Endothelial cell of umbilical vein (primary cell): ENCODE results near the gene ST8SIA1. TPM values are rescaled to one million over a fixed set of nuclear protein-coding genes. Genes with fewer than 3 reads are reported as not detected.

ENCODE experiments used
- BruUV-seq: library from RNA; stranded (reverse); fragments of 400-500 nt; replicated peaks from 2 replicates; lab custom pipeline; 2021; lab: Mats Ljungman, UMichigan
- CTCF ChIA-PET: fragments of 300-600, 350-600 bp; sonication (Branson Sonifier 250); formaldehyde crosslinking; loops from one replicate; lab custom pipeline; 2021; ENCODE audit warnings: antibody characterized with exemption, inconsistent platforms; lab: Charles Lee
- POLR2A ChIA-PET: fragments of 300-600, 350-600 bp; sonication (Branson Sonifier 250); formaldehyde crosslinking; loops from one replicate; lab custom pipeline; 2021; ENCODE audit warnings: antibody characterized with exemption, inconsistent platforms; lab: Charles Lee
- DNase-seq: peaks from one replicate; pipeline ENCODE4 v3.0.0-alpha.2; 2011; ENCODE audit warnings: low read depth, low spot score
- FAIRE-seq: peaks from 2 replicates; lab custom pipeline; 2011; peaks lifted over from hg19 to GRCh38; lab: Jason Lieb, UNC
- H2AFZ ChIP-seq: 2 replicates; pipeline ENCODE4 v1.6.0; 2012; ENCODE audit warnings: low read depth, low read length, control low read depth, inconsistent platforms
- H3K27ac ChIP-seq: 2 replicates; pipeline ENCODE4 v1.5.1; 2011; ENCODE audit warnings: low read depth, mild to moderate bottlenecking, control low read depth, low read length, moderate library complexity; ENCODE audit not compliant: insufficient read depth
- H3K27me3 ChIP-seq, 2 experiments: 2 replicates each; pipeline versions ENCODE4 v1.6.0 to v1.6.1; 2011; ENCODE audit warnings: low read length in 2 of 2, mixed read lengths in 1 of 2; ENCODE audit not compliant: control insufficient read depth in 2 of 2, insufficient read depth in 2 of 2
- H3K36me3 ChIP-seq, 2 experiments: 2 replicates in 1 of 2; 3 replicates in 1 of 2; pipeline ENCODE4 v1.5.1; 2011; ENCODE audit warnings: low read length in 2 of 2, mild to moderate bottlenecking in 1 of 2, moderate library complexity in 1 of 2; ENCODE audit not compliant: control insufficient read depth in 2 of 2, insufficient read depth in 2 of 2; ENCODE audit errors: extremely low read depth in 1 of 2
- H3K4me1 ChIP-seq: 3 replicates; pipeline ENCODE4 v1.5.1; 2011; ENCODE audit warnings: mild to moderate bottlenecking, low read length; ENCODE audit not compliant: control insufficient read depth, insufficient read depth; ENCODE audit errors: extremely low read depth
- H3K4me2 ChIP-seq: 2 replicates; pipeline ENCODE4 v1.6.1; 2011; ENCODE audit warnings: low read length, control low read depth, mixed read lengths; ENCODE audit not compliant: insufficient read depth
- H3K4me3 ChIP-seq, 3 experiments: fragments of 200-600 bp in 1 of 3; sonication (generic), shearing (Covaris generic) in 1 of 3; replicated peaks in 1 of 3; 2 replicates each; pipeline ENCODE4 v1.5.1; 2011 to 2016; ENCODE audit warnings: control low read depth in 3 of 3, low read length in 3 of 3, mild to moderate bottlenecking in 2 of 3, inconsistent platforms in 1 of 3, low read depth in 1 of 3, moderate library complexity in 1 of 3; ENCODE audit not compliant: insufficient read depth in 1 of 3
- H3K79me2 ChIP-seq: 2 replicates; pipeline ENCODE4 v1.6.0; 2012; ENCODE audit warnings: low read length, inconsistent platforms; ENCODE audit not compliant: control insufficient read depth, insufficient read depth
- H3K9ac ChIP-seq: replicated peaks from 2 replicates; pipeline ENCODE3; 2011; ENCODE audit warnings: low read length, control low read depth; ENCODE audit not compliant: insufficient read depth; ENCODE audit errors: extremely low read depth
- H3K9me1 ChIP-seq: replicated peaks from 3 replicates; pipeline ENCODE4 v1.6.0; 2011; ENCODE audit warnings: mild to moderate bottlenecking, low read length; ENCODE audit not compliant: control insufficient read depth, insufficient read depth; ENCODE audit errors: extremely low read depth
- H3K9me3 ChIP-seq: replicated peaks from 2 replicates; pipeline ENCODE4 v1.5.1; 2012; ENCODE audit warnings: low read length, inconsistent platforms; ENCODE audit not compliant: control insufficient read depth, insufficient read depth
- H4K20me1 ChIP-seq: replicated peaks from 2 replicates; pipeline ENCODE3; 2011; ENCODE audit warnings: mild to moderate bottlenecking, low read length; ENCODE audit not compliant: control insufficient read depth, insufficient read depth; ENCODE audit errors: extremely low read depth
- EZH2 ChIP-seq: IDR thresholded peaks from 2 replicates; pipeline ENCODE4 v1.6.1; 2012; ENCODE audit warnings: borderline replicate concordance, low read depth, mild to moderate bottlenecking, moderate library complexity, low read length, inconsistent platforms; ENCODE audit not compliant: severe bottlenecking
- FOS ChIP-seq: IDR thresholded peaks from 2 replicates; pipeline ENCODE4 v1.6.1; 2011; ENCODE audit warnings: mild to moderate bottlenecking, low read length, moderate library complexity, borderline replicate concordance; ENCODE audit not compliant: insufficient read depth
- GATA2 ChIP-seq: IDR thresholded peaks from 2 replicates; pipeline ENCODE4 v1.7.0; 2011; ENCODE audit warnings: low read depth, mild to moderate bottlenecking, moderate library complexity, mixed read lengths, low read length; ENCODE audit not compliant: insufficient read length, insufficient read depth
- JUN ChIP-seq: IDR thresholded peaks from 2 replicates; pipeline ENCODE4 v1.6.1; 2011; ENCODE audit warnings: borderline replicate concordance, low read depth; ENCODE audit not compliant: insufficient read length, insufficient read depth
- MAX ChIP-seq: IDR thresholded peaks from 2 replicates; pipeline ENCODE4 v1.6.1; 2011; ENCODE audit not compliant: insufficient read depth, insufficient read length
- MYC ChIP-seq: IDR thresholded peaks from one replicate; pipeline ENCODE4 v1.6.1; 2011; ENCODE audit warnings: mild to moderate bottlenecking, low read depth, low read length
- POLR2A ChIP-seq: IDR thresholded peaks from 2 replicates; pipeline ENCODE4 v1.6.1; 2012; ENCODE audit warnings: low read depth, mild to moderate bottlenecking, control low read depth, low read length
- POLR2AphosphoS5 ChIP-seq: IDR thresholded peaks from 2 replicates; pipeline ENCODE4 v1.6.1; 2012; ENCODE audit warnings: low read depth, mild to moderate bottlenecking, control low read depth, low read length, moderate library complexity; ENCODE audit not compliant: insufficient read depth
- dilution Hi-C: fragments of 300-500 bp; cut with MboI; formaldehyde crosslinking; loops from one replicate; pipeline ENCODE4 v1.15.0; 2019; ENCODE audit warnings: low sequenced_read_pairs; ENCODE audit not compliant: extremely low pct_ligation_motif_present
- intact Hi-C: fragments of 100-400 bp; cut with micrococcal nuclease; formaldehyde crosslinking; loops from one replicate; pipeline ENCODE4 v1.10.0; 2022
- polyA plus RNA-seq, 4 experiments: library from polyadenylated mRNA; depleted of rRNA in 3 of 4; stranded (reverse) in 3 of 4; unstranded in 1 of 4; fragments of >200 nt; gene quantifications; 2 replicates each; pipeline versions ENCODE4 v1.2.1 to v1.2.3, GENCODE V29; 2011 to 2012; ENCODE audit warnings: missing spikeins in 1 of 4
- total RNA-seq: library from RNA; stranded (reverse); gene quantifications from 2 replicates; pipeline ENCODE4 v1.2.3, GENCODE V29; 2021
- TF ChIP-seq, protein P1 (sequence below), 2 donors: IDR thresholded peaks; 1 replicate in 1 of 2; 2 replicates in 1 of 2; pipeline ENCODE4 v1.5.1; 2011; ENCODE audit warnings: low read length in 2 of 2, mild to moderate bottlenecking in 2 of 2, moderate library complexity in 2 of 2, control low read depth in 1 of 2, inconsistent platforms in 1 of 2, low read depth in 1 of 2; ENCODE audit not compliant: insufficient read depth in 1 of 2; ENCODE audit errors: extremely low read depth in 1 of 2

The ST8SIA1 gene
- total and polyA plus RNA-seq, 2 donors (not counting 3 experiments of a cell fraction or from before 2014, with no cell fraction given): not detected

DNA sequence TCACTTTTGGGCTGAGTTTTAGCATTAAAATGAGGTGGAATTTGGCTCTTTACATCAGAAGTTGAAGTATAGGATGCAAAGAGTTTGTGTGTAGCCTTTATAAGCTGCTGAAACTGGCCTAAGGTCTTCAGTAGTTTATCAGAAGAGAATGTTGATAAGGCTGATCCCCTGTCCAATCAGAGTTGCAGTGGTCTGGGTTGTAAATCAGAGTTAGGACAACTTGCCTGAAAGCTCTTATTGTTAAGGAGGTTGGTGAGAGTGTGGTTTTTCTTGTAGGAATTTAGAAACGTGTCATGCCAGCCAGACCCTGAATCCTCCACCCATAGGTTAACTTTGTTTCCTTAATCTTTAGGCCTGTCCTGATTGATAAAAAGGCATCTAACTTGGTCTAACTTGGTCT lies 143.5 kb downstream of the ST8SIA1 start:
- Histone ChIP-seq H3K27me3 (no peaks in the 10 kb centered on the region), H3K9ac (no peak overlapping the region), H3K9me3 (no peaks in the 10 kb centered on the region), H3K27ac (no peak overlapping the region), H4K20me1 (no peaks in the 10 kb centered on the region), H3K9me1 (no peaks in the 10 kb centered on the region), H3K4me3 (no peak overlapping the region), H3K4me2 (no peak overlapping the region), H3K36me3 (no peaks in the 10 kb centered on the region), H2AFZ (no peak overlapping the region), H3K4me1 (no peaks in the 10 kb centered on the region), H3K79me2 (no peaks in the 10 kb centered on the region)
- FAIRE-seq: no peak
- no peak for TF ChIP-seq EZH2
- TF ChIP-seq POLR2AphosphoS5: no peak
- TF ChIP-seq FOS: no peak
- TF ChIP-seq MAX: no peak
- TF ChIP-seq, protein P1, sequence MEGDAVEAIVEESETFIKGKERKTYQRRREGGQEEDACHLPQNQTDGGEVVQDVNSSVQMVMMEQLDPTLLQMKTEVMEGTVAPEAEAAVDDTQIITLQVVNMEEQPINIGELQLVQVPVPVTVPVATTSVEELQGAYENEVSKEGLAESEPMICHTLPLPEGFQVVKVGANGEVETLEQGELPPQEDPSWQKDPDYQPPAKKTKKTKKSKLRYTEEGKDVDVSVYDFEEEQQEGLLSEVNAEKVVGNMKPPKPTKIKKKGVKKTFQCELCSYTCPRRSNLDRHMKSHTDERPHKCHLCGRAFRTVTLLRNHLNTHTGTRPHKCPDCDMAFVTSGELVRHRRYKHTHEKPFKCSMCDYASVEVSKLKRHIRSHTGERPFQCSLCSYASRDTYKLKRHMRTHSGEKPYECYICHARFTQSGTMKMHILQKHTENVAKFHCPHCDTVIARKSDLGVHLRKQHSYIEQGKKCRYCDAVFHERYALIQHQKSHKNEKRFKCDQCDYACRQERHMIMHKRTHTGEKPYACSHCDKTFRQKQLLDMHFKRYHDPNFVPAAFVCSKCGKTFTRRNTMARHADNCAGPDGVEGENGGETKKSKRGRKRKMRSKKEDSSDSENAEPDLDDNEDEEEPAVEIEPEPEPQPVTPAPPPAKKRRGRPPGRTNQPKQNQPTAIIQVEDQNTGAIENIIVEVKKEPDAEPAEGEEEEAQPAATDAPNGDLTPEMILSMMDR (IDR thresholded peaks at IDR 0.05; ENCODE audit: extremely low read depth in 1 of 2, insufficient read depth in 1 of 2, low read depth in 1 of 2, low read length in 2 of 2): no peak
- dilution Hi-C loops: no loop called here
- BruUV-seq: no TSS peak
- CTCF ChIA-PET: interaction anchor here (0.7 to 1.7 kb wide), 4 partner anchors 140 to 269 kb away, joined by 3 to 7 read pairs (median 3); no protein-coding TSS in a partner anchor
- intact Hi-C loops: loop anchor here (5.0 kb wide), 1 partner anchor 146 kb away; no protein-coding TSS in a partner anchor
- no peak for DNase-seq
- POLR2A ChIA-PET: no interaction called here

DNA sequence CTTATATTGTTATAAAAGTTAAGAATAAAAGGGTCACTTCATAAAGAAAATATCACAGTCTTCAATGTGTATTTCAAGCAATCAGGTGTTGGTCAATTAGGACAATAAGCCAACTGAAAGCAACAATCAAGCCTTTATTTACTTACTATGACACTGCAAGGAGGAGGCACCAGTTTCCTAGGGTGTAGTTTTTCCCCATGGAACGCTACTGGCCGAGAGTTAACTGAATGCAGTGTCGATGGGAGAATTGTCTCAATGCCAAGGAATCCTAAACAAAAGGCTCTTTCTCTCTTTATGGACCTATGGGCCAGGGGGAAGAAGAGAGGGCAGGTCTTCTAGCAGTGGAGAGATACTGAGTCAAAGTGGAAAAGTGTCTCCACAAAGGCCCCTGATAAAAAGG lies 146.1 kb downstream of the ST8SIA1 start:
- H2AFZ ChIP-seq: no peak overlapping the region
- intact Hi-C loops: no loop called here
- BruUV-seq: no TSS peak

More for the DNA sequence above, 146.1 kb downstream of the ST8SIA1 start:
- DNase-seq: no peak
- Histone ChIP-seq H3K27ac (no peak overlapping the region), H3K9me1 (no peaks in the 10 kb centered on the region), H4K20me1 (no peaks in the 10 kb centered on the region), H3K9me3 (no peaks in the 10 kb centered on the region), H3K9ac (no peak overlapping the region), H3K4me1 (no peaks in the 10 kb centered on the region), H3K4me3 (no peak overlapping the region), H3K36me3 (no peaks in the 10 kb centered on the region), H3K27me3 (no peaks in the 10 kb centered on the region), H3K79me2 (no peaks in the 10 kb centered on the region), H3K4me2 (no peak overlapping the region)
- ChIA-PET CTCF (no interaction called here), POLR2A (no interaction called here)
- TF ChIP-seq FOS: no peak
- no peak for TF ChIP-seq POLR2A
- no peak for TF ChIP-seq JUN
- no peak for TF ChIP-seq MYC
- no peak for TF ChIP-seq GATA2
- TF ChIP-seq EZH2: no peak
- TF ChIP-seq, protein P1 (IDR thresholded peaks at IDR 0.05; ENCODE audit: extremely low read depth in 1 of 2, insufficient read depth in 1 of 2, low read depth in 1 of 2, low read length in 2 of 2): no peak
- TF ChIP-seq MAX: no peak
- TF ChIP-seq POLR2AphosphoS5: no peak
- FAIRE-seq: no peak
- dilution Hi-C loops: no loop called here
